Gastrocnemius medialis (tissue), 4 donors: Measurements from ENCODE around the gene ZFHX2.

ENCODE experiments used
- CTCF ChIP-seq, 5 experiments: fragments of 450-650 bp in 3 of 5; fragments of 200-600 bp in 2 of 5; sonication (generic) in 2 of 5; IDR thresholded peaks in 4 of 5; conservative IDR thresholded peaks in 1 of 5; 1 replicate in 4 of 5; 2 replicates in 1 of 5; pipeline ENCODE4 v1.5.1; 2016 to 2019; ENCODE audit warnings: antibody characterized with exemption in 5 of 5, mild to moderate bottlenecking in 3 of 5, moderate library complexity in 3 of 5
- POLR2A ChIP-seq, 2 donors: fragments of 450-650 bp; IDR thresholded peaks; one replicate each; pipeline ENCODE4 v1.6.1; 2017; ENCODE audit warnings: antibody characterized with exemption in 2 of 2, mild to moderate bottlenecking in 2 of 2, moderate library complexity in 2 of 2

GRCh38 chr14:23568021-23568599 lies 16.5 kb upstream of the ZFHX2 start:
- no peak for TF ChIP-seq CTCF (IDR thresholded peaks at IDR 0.05 in 4 of 5, conservative IDR thresholded peaks at IDR 0.05 in 1 of 5)
- TF ChIP-seq POLR2A (IDR thresholded peaks at IDR 0.05) = no peak
